Cardiac muscle cell (in vitro differentiated cells and primary cell): ENCODE measurements around the gene MYO1C. TPM values are rescaled to one million over a fixed set of nuclear protein-coding genes. Genes with fewer than 3 reads are reported as not detected.

ENCODE experiments used
- DNase-seq, 2 donors: peaks; one replicate each; pipeline versions ENCODE4 v3.0.0 to v3.0.0-alpha.2; 2010 to 2017; ENCODE audit warnings: low read depth in 1 of 2, low spot score in 1 of 2
- H3K27ac ChIP-seq: fragments of 200-600 bp; sonication (generic); 2 replicates; pipeline ENCODE4 v1.5.1; 2016
- H3K27me3 ChIP-seq: fragments of 200-600 bp; sonication (generic); 2 replicates; pipeline ENCODE4 v1.6.0; 2016; ENCODE audit warnings: control low read depth
- H3K36me3 ChIP-seq: fragments of 200-600 bp; sonication (generic); 2 replicates; pipeline ENCODE4 v1.5.1; 2016; ENCODE audit warnings: control low read depth
- H3K4me1 ChIP-seq: fragments of 200-600 bp; sonication (generic); 2 replicates; pipeline ENCODE4 v1.8.1; 2017; ENCODE audit warnings: low read depth, mild to moderate bottlenecking, mixed run types
- H3K4me3 ChIP-seq: fragments of 200-600 bp; sonication (generic); 2 replicates; pipeline ENCODE4 v1.5.1; 2016; ENCODE audit warnings: mild to moderate bottlenecking
- H3K9me3 ChIP-seq: fragments of 200-600 bp; sonication (generic); 2 replicates; pipeline ENCODE4 v1.5.1; 2017; ENCODE audit warnings: low read depth, mild to moderate bottlenecking, control low read depth
- polyA plus RNA-seq: library from polyadenylated mRNA; unstranded; fragments of >200 nt; fragmentation: Nextera tagmentation; extraction: Ambion mirVana; gene quantifications from 2 replicates; pipeline ENCODE4 v1.2.1, GENCODE V29; 2016
- total RNA-seq: library from RNA; depleted of rRNA; stranded (reverse); fragments of >200 nt; gene quantifications from 2 replicates; pipeline ENCODE4 v1.2.3, GENCODE V29; 2016
- TF ChIP-seq, protein P1 (sequence below): IDR thresholded peaks from 2 replicates; pipeline ENCODE4 v1.5.1; 2012; ENCODE audit warnings: low read depth, mild to moderate bottlenecking, low read length

Gene MYO1C
- total and polyA plus RNA-seq, 2 experiments from 2014 or later = 34.1 to 63.9 TPM

GRCh38 chr17:1473170-1473569 is 19.3 kb downstream of the MYO1C start:
- H3K36me3 ChIP-seq = peaks cover 4% of the 10 kb centered on the region

DNA sequence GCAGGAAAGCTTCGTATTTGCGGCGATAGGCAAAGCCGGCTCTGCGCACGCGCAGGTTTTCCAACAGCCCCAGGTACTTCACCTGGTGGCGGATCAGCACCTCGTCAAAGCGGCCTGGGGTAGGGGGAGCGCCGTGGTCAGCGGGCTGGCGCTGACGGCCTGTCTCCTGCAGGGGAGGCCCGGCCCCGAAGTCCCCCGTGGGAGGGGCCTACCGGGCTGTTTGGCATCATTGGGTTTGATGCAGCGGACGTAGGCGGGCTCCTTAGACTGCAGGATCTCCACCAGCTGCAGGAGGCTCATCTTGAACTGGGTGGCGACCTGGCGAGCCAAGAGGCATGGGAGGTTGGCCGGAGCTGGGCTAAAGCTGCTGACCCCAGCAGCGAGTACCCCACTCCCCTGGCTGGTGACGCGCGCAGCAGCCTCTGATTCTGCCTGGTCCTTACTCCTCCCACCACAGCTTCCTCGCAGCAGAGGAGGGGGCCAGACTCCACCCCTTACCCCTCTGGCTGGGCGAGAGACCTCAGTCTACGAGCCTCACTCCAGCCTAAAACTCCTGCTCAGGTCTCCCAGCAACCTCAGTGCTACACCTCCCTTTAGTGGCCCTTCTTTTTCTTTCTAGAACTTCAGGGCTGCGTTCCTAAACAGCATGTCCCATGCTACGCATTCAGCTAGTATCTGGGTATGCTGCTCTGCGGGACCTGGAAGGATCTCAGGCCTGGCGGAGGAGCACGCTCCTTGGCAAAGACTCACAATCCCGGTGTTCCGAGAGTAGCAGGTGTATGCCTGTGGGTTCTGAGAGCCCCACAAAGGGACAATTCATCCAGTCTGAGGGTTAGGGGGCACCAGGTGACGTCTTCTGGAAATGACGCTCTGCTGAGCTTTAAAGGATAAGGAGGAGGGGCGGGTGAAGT is 20.3 kb downstream of the MYO1C start:
- TF ChIP-seq, protein P1, sequence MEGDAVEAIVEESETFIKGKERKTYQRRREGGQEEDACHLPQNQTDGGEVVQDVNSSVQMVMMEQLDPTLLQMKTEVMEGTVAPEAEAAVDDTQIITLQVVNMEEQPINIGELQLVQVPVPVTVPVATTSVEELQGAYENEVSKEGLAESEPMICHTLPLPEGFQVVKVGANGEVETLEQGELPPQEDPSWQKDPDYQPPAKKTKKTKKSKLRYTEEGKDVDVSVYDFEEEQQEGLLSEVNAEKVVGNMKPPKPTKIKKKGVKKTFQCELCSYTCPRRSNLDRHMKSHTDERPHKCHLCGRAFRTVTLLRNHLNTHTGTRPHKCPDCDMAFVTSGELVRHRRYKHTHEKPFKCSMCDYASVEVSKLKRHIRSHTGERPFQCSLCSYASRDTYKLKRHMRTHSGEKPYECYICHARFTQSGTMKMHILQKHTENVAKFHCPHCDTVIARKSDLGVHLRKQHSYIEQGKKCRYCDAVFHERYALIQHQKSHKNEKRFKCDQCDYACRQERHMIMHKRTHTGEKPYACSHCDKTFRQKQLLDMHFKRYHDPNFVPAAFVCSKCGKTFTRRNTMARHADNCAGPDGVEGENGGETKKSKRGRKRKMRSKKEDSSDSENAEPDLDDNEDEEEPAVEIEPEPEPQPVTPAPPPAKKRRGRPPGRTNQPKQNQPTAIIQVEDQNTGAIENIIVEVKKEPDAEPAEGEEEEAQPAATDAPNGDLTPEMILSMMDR = no peak
- DNase-seq = no peak
- Histone ChIP-seq H3K4me3 (no peak overlapping the region), H3K4me1 (no peaks in the 10 kb centered on the region), H3K27me3 (no peaks in the 10 kb centered on the region), H3K27ac (no peak overlapping the region), H3K36me3 (peaks cover 6% of the 10 kb centered on the region), H3K9me3 (no peaks in the 10 kb centered on the region)

More at GRCh38 chr17:1473170-1473569, 19.3 kb downstream of the MYO1C start:
- no peak overlapping the region for H3K4me3 ChIP-seq
- TF ChIP-seq, protein P1 = no peak
- H3K4me1 ChIP-seq = no peaks in the 10 kb centered on the region
- no peaks in the 10 kb centered on the region for H3K9me3 ChIP-seq
- H3K27me3 ChIP-seq = no peaks in the 10 kb centered on the region
- no peak overlapping the region for H3K27ac ChIP-seq
- no peak for DNase-seq

GRCh38 chr17:1471490-1471889 is 21.0 kb downstream of the MYO1C start:
- DNase-seq = no peak
- H3K4me1 ChIP-seq = no peaks in the 10 kb centered on the region
- H3K27me3 ChIP-seq = no peaks in the 10 kb centered on the region
- TF ChIP-seq, protein P1 = no peak
- no peak overlapping the region for H3K4me3 ChIP-seq
- no peaks in the 10 kb centered on the region for H3K9me3 ChIP-seq
- H3K27ac ChIP-seq = no peak overlapping the region
- peaks cover 6% of the 10 kb centered on the region for H3K36me3 ChIP-seq

GRCh38 chr17:1470755-1471462 is 21.6 kb downstream of the MYO1C start:
- no peaks in the 10 kb centered on the region for H3K9me3 ChIP-seq
- H3K27me3 ChIP-seq = no peaks in the 10 kb centered on the region
- H3K4me3 ChIP-seq = no peak overlapping the region
- H3K36me3 ChIP-seq = peaks cover 6% of the 10 kb centered on the region
- TF ChIP-seq, protein P1 = no peak
- H3K27ac ChIP-seq = no peak overlapping the region
- no peak for DNase-seq
- no peaks in the 10 kb centered on the region for H3K4me1 ChIP-seq

GRCh38 chr17:1470071-1470754 is 22.3 kb downstream of the MYO1C start:
- no peak overlapping the region for H3K4me3 ChIP-seq
- no peaks in the 10 kb centered on the region for H3K9me3 ChIP-seq
- peaks cover 6% of the 10 kb centered on the region for H3K36me3 ChIP-seq
- TF ChIP-seq, protein P1 = no peak
- no peaks in the 10 kb centered on the region for H3K27me3 ChIP-seq
- H3K27ac ChIP-seq = no peak overlapping the region
- H3K4me1 ChIP-seq = no peaks in the 10 kb centered on the region
- no peak for DNase-seq
